Tibial nerve (tissue), 4 donors: ENCODE results near the gene ADGRD1. TPM values are rescaled to one million over a fixed set of nuclear protein-coding genes. Genes with fewer than 3 reads are reported as not detected.

Experiments
- DNase-seq, 2 donors: peaks; one replicate each; pipeline ENCODE4 v3.0.0-alpha.2; 2019; ENCODE audit warnings: low spot score in 2 of 2
- H3K27ac ChIP-seq, 4 donors: fragments of 200-600 bp; sonication (generic) in 3 of 4; one replicate each; pipeline ENCODE4 v1.5.1; 2017 to 2019; ENCODE audit warnings: mild to moderate bottlenecking in 1 of 4
- H3K27me3 ChIP-seq, 2 donors: fragments of 200-600 bp; sonication (generic) in 1 of 2; one replicate each; pipeline versions ENCODE4 v1.5.1 to v1.6.0; 2017 to 2019
- H3K36me3 ChIP-seq, 3 donors: fragments of 200-600 bp; sonication (generic); one replicate each; pipeline ENCODE4 v1.5.1; 2018 to 2019
- H3K4me1 ChIP-seq, 4 donors: fragments of 200-600 bp; sonication (generic) in 3 of 4; one replicate each; pipeline ENCODE4 v1.5.1; 2017 to 2019
- H3K4me3 ChIP-seq, 4 donors: fragments of 200-600 bp; sonication (generic) in 3 of 4; one replicate each; pipeline ENCODE4 v1.5.1; 2017 to 2019; ENCODE audit warnings: mild to moderate bottlenecking in 1 of 4, moderate library complexity in 1 of 4
- H3K9me3 ChIP-seq, 4 donors: fragments of 200-600 bp; sonication (generic) in 3 of 4; one replicate each; pipeline ENCODE4 v1.5.1; 2017 to 2019
- CTCF ChIP-seq, 5 experiments: fragments of 200-600 bp in 3 of 5; fragments of 450-650 bp in 2 of 5; sonication (generic) in 3 of 5; IDR thresholded peaks; one replicate each; pipeline ENCODE4 v1.5.1; 2016 to 2019; ENCODE audit warnings: antibody characterized with exemption in 5 of 5, mild to moderate bottlenecking in 3 of 5, moderate library complexity in 2 of 5
- EP300 ChIP-seq, 2 donors: sonication (generic); formaldehyde crosslinking; IDR thresholded peaks; one replicate each; pipeline ENCODE4 v1.6.1; 2017; ENCODE audit warnings: antibody characterized with exemption in 2 of 2, mild to moderate bottlenecking in 1 of 2
- POLR2A ChIP-seq, 2 donors: fragments of 450-650 bp; IDR thresholded peaks; one replicate each; pipeline ENCODE4 v1.6.1; 2017; ENCODE audit warnings: antibody characterized with exemption in 2 of 2, mild to moderate bottlenecking in 2 of 2, moderate library complexity in 2 of 2
- WGBS, 2 donors: methylation state at CpG; one replicate each; pipeline ENCODE4 v1.1.5; 2018; 5-methylcytosine and 5-hydroxymethylcytosine counted together
- total RNA-seq, 4 donors: library from RNA; depleted of rRNA; stranded (reverse); fragments of >200 nt; gene quantifications; one replicate each; pipeline ENCODE4 v1.1.0, GENCODE V29; 2016

The ADGRD1 gene
- total RNA-seq, 4 donors from 2014 or later = 99.0 to 179 (median 125) TPM

- Histone ChIP-seq H3K4me1 (peaks cover 0 to 19% (median 7%) of the 10 kb centered on the region in 4 donors), H3K36me3 (peaks cover 0 to 41% (median 0%) of the 10 kb centered on the region in 3 donors), H3K27ac (no peak overlapping the region), H3K4me3 (no peak overlapping the region), H3K27me3 (no peaks in the 10 kb centered on the region), H3K9me3 (no peaks in the 10 kb centered on the region)
- WGBS, 2 donors = 81 to 89% methylated on average over 13 of the region's 13 CpGs
- no peak for DNase-seq
- no peak for TF ChIP-seq POLR2A (IDR thresholded peaks at IDR 0.05)
These were observed 182.8 kb downstream of the ADGRD1 start for GRCh38 chr12:131136539-131136872.

- TF ChIP-seq POLR2A (IDR thresholded peaks at IDR 0.05) = no peak
- no peak for TF ChIP-seq EP300 (IDR thresholded peaks at IDR 0.05)
- TF ChIP-seq CTCF (IDR thresholded peaks at IDR 0.05) = no peak
- Histone ChIP-seq H3K36me3 (peaks cover 0 to 41% (median 0%) of the 10 kb centered on the region in 3 donors), H3K4me1 (peaks cover 0 to 12% (median under 1%) of the 10 kb centered on the region in 4 donors), H3K27ac (no peak overlapping the region), H3K4me3 (no peak overlapping the region), H3K27me3 (no peaks in the 10 kb centered on the region), H3K9me3 (no peaks in the 10 kb centered on the region)
- WGBS, 2 donors = 72 to 73% methylated on average over 19 to 25 of the region's 25 CpGs
- no peak for DNase-seq
These were observed 183.5 kb downstream of the ADGRD1 start for GRCh38 chr12:131137009-131137835.

GRCh38 chr12:131137836-131138637, 184.3 kb downstream of the ADGRD1 start:
- WGBS, 2 donors = 54 to 60% methylated on average over 28 of the region's 28 CpGs
- H3K27me3 ChIP-seq = no peaks in the 10 kb centered on the region
- H3K9me3 ChIP-seq = no peaks in the 10 kb centered on the region
- no peak for DNase-seq
- H3K4me1 ChIP-seq = peaks cover 0 to 8% (median 0%) of the 10 kb centered on the region in 4 donors
- peaks cover 0 to 41% (median 0%) of the 10 kb centered on the region in 3 donors for H3K36me3 ChIP-seq
- no peak for TF ChIP-seq EP300 (IDR thresholded peaks at IDR 0.05)
- no peak for TF ChIP-seq POLR2A (IDR thresholded peaks at IDR 0.05)
- TF ChIP-seq CTCF (IDR thresholded peaks at IDR 0.05) = peak in 2 of 5 experiments; percentile 13 to 19
- no peak overlapping the region for H3K27ac ChIP-seq
- H3K4me3 ChIP-seq = no peak overlapping the region

GRCh38 chr12:131138638-131139362, 185.1 kb downstream of the ADGRD1 start:
- no peaks in the 10 kb centered on the region for H3K9me3 ChIP-seq
- DNase-seq = no peak

More at GRCh38 chr12:131138638-131139362, 185.1 kb downstream of the ADGRD1 start:
- peaks cover 0 to 4% (median 0%) of the 10 kb centered on the region in 4 donors for H3K4me1 ChIP-seq
- no peak for TF ChIP-seq CTCF (IDR thresholded peaks at IDR 0.05)
- TF ChIP-seq POLR2A (IDR thresholded peaks at IDR 0.05) = no peak
- no peak for TF ChIP-seq EP300 (IDR thresholded peaks at IDR 0.05)
- H3K27me3 ChIP-seq = no peaks in the 10 kb centered on the region
- H3K27ac ChIP-seq = no peak overlapping the region
- 88 to 91% methylated on average over 29 to 31 of the region's 34 CpGs for WGBS, 2 donors
- peaks cover 0 to 41% (median 0%) of the 10 kb centered on the region in 3 donors for H3K36me3 ChIP-seq
- H3K4me3 ChIP-seq = no peak overlapping the region
